HFFc6 (cell line): ENCODE data around the gene COQ6. TPM values are rescaled to one million over a fixed set of nuclear protein-coding genes. Genes with fewer than 3 reads are reported as not detected.

Experiments
- DNase-seq: peaks from one replicate; pipeline ENCODE4 v3.0.0-alpha.2; 2018
- H3K27ac Mint-ChIP-seq: 2 replicates; pipeline ENCODE4 v1.8.0; 2020; ENCODE audit warnings: mild to moderate bottlenecking, mixed read lengths
- H3K27me3 Mint-ChIP-seq: 2 replicates; pipeline ENCODE4 v1.8.0; 2021; ENCODE audit warnings: mild to moderate bottlenecking, moderate library complexity, mixed read lengths; ENCODE audit not compliant: insufficient read depth
- H3K36me3 Mint-ChIP-seq: 2 replicates; pipeline ENCODE4 v1.8.0; 2021; ENCODE audit warnings: low read depth, mixed read lengths
- H3K4me1 Mint-ChIP-seq: 2 replicates; pipeline ENCODE4 v1.8.0; 2020; ENCODE audit warnings: low read depth, mixed read lengths
- H3K4me3 Mint-ChIP-seq: 2 replicates; pipeline ENCODE4 v1.8.0; 2020; ENCODE audit warnings: mild to moderate bottlenecking, moderate library complexity, mixed read lengths
- H3K9me3 Mint-ChIP-seq: 2 replicates; pipeline ENCODE4 v1.8.0; 2020; ENCODE audit warnings: mild to moderate bottlenecking, mixed read lengths
- CTCF ChIP-seq: fragments of 200-600 bp; sonication (generic); IDR thresholded peaks from 2 replicates; pipeline ENCODE4 v1.5.0; 2021; ENCODE audit warnings: antibody characterized with exemption, mild to moderate bottlenecking
- total RNA-seq, 6 experiments: library from RNA; stranded (reverse); fragmentation: NEBNext Ultra II Directional; extraction: Animal tissue kit (Norgen Biotek cat#: 25700); gene quantifications; 2 replicates in 1 of 6; 3 replicates in 5 of 6; pipeline ENCODE4 v1.2.3, GENCODE V29; 2021

Gene COQ6
- total RNA-seq, 6 experiments from 2014 or later: 17.8 to 22.1 (median 20.7) TPM

GRCh38 chr14:73958591-73958990, 8.5 kb downstream of the COQ6 start:
- TF ChIP-seq CTCF: no peak
- no peak for DNase-seq
- Mint-ChIP-seq H3K4me3 (no peak overlapping the region), H3K9me3 (no peaks in the 10 kb centered on the region), H3K4me1 (no peaks in the 10 kb centered on the region), H3K27me3 (no peaks in the 10 kb centered on the region), H3K36me3 (peaks cover 22% of the 10 kb centered on the region), H3K27ac (no peak overlapping the region)

- no peaks in the 10 kb centered on the region for H3K9me3 Mint-ChIP-seq
- DNase-seq: no peak
- no peak overlapping the region for H3K4me3 Mint-ChIP-seq
- H3K4me1 Mint-ChIP-seq: no peaks in the 10 kb centered on the region
- H3K36me3 Mint-ChIP-seq: peaks cover 19% of the 10 kb centered on the region
- H3K27me3 Mint-ChIP-seq: no peaks in the 10 kb centered on the region
- no peak for TF ChIP-seq CTCF
- no peak overlapping the region for H3K27ac Mint-ChIP-seq
Observed at GRCh38 chr14:73961192-73961591, 11.1 kb downstream of the COQ6 start.

GRCh38 chr14:73965216-73965615, 15.1 kb downstream of the COQ6 start:
- no peak overlapping the region for H3K4me3 Mint-ChIP-seq
- peaks cover 20% of the 10 kb centered on the region for H3K36me3 Mint-ChIP-seq
- no peaks in the 10 kb centered on the region for H3K27me3 Mint-ChIP-seq
- no peaks in the 10 kb centered on the region for H3K9me3 Mint-ChIP-seq
- no peak for TF ChIP-seq CTCF
- no peak overlapping the region for H3K27ac Mint-ChIP-seq
- H3K4me1 Mint-ChIP-seq: no peaks in the 10 kb centered on the region
- DNase-seq: no peak

GRCh38 chr14:73968885-73969284, 18.8 kb downstream of the COQ6 start:
- Mint-ChIP-seq H3K36me3 (peaks cover 10% of the 10 kb centered on the region), H3K27ac (no peak overlapping the region), H3K9me3 (no peaks in the 10 kb centered on the region), H3K4me1 (no peaks in the 10 kb centered on the region), H3K4me3 (no peak overlapping the region), H3K27me3 (no peaks in the 10 kb centered on the region)
- TF ChIP-seq CTCF: no peak
- DNase-seq: no peak

- no peak for DNase-seq
- Mint-ChIP-seq H3K9me3 (no peaks in the 10 kb centered on the region), H3K4me1 (peaks cover 12% of the 10 kb centered on the region), H3K36me3 (peaks cover 9% of the 10 kb centered on the region; the same call in 1 of the 2 replicates), H3K27me3 (no peaks in the 10 kb centered on the region; the same call in 1 of the 2 replicates), H3K4me3 (no peak overlapping the region), H3K27ac (no peak overlapping the region)
- TF ChIP-seq CTCF: no peak
Observed at GRCh38 chr14:73973497-73973896, 23.4 kb downstream of the COQ6 start.

GRCh38 chr14:73976125-73976524, 26.0 kb downstream of the COQ6 start:
- Mint-ChIP-seq H3K4me1 (peaks cover 17% of the 10 kb centered on the region), H3K4me3 (no peak overlapping the region), H3K27ac (no peak overlapping the region), H3K9me3 (no peaks in the 10 kb centered on the region), H3K27me3 (no peaks in the 10 kb centered on the region; the same call in 1 of the 2 replicates), H3K36me3 (0 out of 2 replicates have a peak, but pooled peaks cover 3% of the 10 kb centered on the region)
- no peak for DNase-seq
- no peak for TF ChIP-seq CTCF
